T-helper 2 cell treated with Interferon-gamma antibody and Interleukin-4, amounts not matched to agents 5 μg/mL and 100 μg/mL, for 36 hours (primary cell): Measurements from ENCODE around the gene SLC35F4.
"Not testable (repeated sequence)": the region's sequence is repeated elsewhere in the genome, so short reads cannot be mapped to it uniquely, and the experiment has no call there.

Experiments
- DNase-seq: peaks from one replicate; pipeline ENCODE4 v3.0.0; 2021; ENCODE audit warnings: low spot score
- H3K27ac Mint-ChIP-seq: one replicate; pipeline ENCODE4 v1.8.0; 2021; ENCODE audit warnings: mild to moderate bottlenecking, mixed read lengths
- H3K27me3 Mint-ChIP-seq: one replicate; pipeline ENCODE4 v1.8.0; 2021; ENCODE audit warnings: low read depth, mixed read lengths
- H3K36me3 Mint-ChIP-seq: one replicate; pipeline ENCODE4 v1.8.0; 2021; ENCODE audit warnings: low read depth, mixed read lengths
- H3K4me1 Mint-ChIP-seq: one replicate; pipeline ENCODE4 v1.8.0; 2021; ENCODE audit warnings: low read depth, mixed read lengths
- H3K4me3 Mint-ChIP-seq: one replicate; pipeline ENCODE4 v1.8.0; 2022; ENCODE audit warnings: mild to moderate bottlenecking, moderate library complexity, mixed read lengths
- H3K9me3 Mint-ChIP-seq: one replicate; pipeline ENCODE4 v1.8.0; 2021; ENCODE audit warnings: mixed read lengths

The SLC35F4 gene

DNA sequence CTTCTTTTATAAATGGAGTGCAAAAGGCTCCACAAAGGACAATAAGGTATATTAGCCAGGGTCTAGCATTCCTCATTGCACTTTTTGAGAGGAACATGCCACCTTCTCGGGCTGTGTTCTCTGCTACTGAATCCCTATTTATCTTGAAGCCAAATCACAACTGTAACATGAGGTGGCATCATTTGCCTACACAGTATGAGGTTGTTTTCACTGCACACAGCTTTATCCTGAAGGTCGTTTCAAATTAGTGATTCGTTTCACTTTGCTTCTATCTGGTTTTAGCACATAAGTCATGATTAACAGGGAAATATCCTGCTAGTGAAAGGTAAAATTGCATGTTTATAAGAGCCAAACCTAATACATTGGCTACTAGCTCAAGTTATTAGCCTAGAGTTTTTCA is 153.8 kb downstream of the SLC35F4 start:
- H3K27ac Mint-ChIP-seq = no peak overlapping the region
- H3K36me3 Mint-ChIP-seq = no peaks in the 10 kb centered on the region
- DNase-seq = no peak
- H3K9me3 Mint-ChIP-seq = peaks cover 12% of the 10 kb centered on the region
- H3K4me1 Mint-ChIP-seq = no peaks in the 10 kb centered on the region
- H3K27me3 Mint-ChIP-seq = no peaks in the 10 kb centered on the region
- H3K4me3 Mint-ChIP-seq = no peak overlapping the region

DNA sequence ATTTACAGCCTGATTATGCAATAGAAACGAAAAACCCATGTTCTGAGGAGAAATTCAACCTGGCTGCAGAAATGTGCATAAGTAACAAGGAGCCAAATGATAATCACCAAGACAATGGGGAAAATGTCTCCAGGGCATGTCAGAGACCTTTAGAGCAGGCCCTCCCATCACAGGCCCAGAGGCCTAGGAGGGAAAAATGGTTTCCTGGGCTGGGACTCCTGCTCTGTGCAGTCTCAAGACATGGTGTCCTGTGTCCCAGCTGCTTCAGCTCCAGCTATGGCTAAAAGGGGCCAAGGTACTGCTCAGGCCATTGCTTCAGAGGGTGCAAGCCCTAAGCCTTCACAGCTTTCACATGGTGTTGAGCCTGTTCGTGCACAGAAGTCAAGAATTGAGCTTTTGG is 156.0 kb downstream of the SLC35F4 start:
- no peak overlapping the region for H3K27ac Mint-ChIP-seq
- DNase-seq = no peak
- no peak overlapping the region for H3K4me3 Mint-ChIP-seq
- peaks cover 20% of the 10 kb centered on the region for H3K9me3 Mint-ChIP-seq
- no peaks in the 10 kb centered on the region for H3K4me1 Mint-ChIP-seq
- H3K27me3 Mint-ChIP-seq = no peaks in the 10 kb centered on the region
- no peaks in the 10 kb centered on the region for H3K36me3 Mint-ChIP-seq

DNA sequence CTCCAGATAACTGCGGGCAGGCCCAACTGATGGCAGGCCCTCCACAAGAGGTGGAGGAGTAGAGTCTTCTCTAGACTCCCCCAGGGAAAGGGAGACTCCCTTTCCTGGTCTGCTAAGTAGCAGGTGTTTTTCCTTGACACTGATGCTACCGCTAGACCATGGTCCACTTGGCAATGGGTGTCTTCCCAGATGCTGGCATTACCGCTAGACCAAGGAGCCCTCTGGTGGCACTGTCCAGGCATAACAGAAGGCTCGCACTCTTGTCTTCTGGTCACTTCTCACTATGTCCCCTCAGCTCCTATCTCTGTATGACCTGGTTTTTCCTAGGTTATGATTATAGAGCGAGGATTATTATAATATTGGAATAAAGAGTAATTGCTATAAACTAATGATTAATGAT is 156.8 kb downstream of the SLC35F4 start:
- H3K4me1 Mint-ChIP-seq, H3K4me3 Mint-ChIP-seq, H3K36me3 Mint-ChIP-seq, H3K27ac Mint-ChIP-seq, H3K27me3 Mint-ChIP-seq, DNase-seq: not testable (repeated sequence)
- peaks cover 20% of the 10 kb centered on the region for H3K9me3 Mint-ChIP-seq

DNA sequence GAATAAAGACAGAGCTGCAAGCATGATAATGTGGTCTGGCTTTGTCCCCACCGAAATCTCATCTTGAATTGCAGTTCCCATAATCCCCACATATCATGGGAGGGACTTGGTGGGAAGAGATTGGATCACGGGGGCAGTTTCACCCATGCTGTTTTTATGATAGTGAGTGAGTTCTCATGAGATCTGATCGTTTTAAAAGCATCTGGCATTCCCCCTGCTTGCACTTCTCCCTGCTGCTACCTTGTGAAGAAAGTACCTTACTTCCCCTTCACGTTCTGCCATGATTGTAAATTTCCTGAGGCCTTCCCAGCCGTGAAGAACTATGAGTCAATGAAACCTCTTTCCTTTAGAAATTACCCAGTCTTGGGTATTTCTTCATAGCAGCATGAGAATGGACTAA is 158.7 kb downstream of the SLC35F4 start:
- Mint-ChIP-seq H3K27ac (no peak overlapping the region), H3K4me3 (no peak overlapping the region)
- DNase-seq = no peak

DNA sequence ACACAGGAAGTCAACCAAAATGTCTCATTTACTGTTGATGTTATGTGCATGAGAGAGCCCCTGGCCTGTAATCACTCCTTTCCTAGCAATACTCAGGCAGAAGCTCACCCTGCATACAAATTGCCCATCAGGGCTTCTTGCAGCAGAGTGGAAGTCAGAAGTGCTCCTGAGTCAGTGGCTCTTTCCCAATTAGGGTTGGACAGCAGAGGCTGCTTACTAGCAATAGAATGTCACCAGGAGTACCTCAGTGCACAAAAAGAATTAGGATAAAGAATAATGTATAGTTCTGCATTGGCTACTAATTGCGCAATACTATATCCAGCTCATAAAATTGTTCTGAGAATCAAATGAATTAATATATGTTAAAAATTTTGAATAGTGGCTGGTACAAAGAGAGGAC is 161.1 kb downstream of the SLC35F4 start:
- peaks cover 13% of the 10 kb centered on the region for H3K9me3 Mint-ChIP-seq
- no peaks in the 10 kb centered on the region for H3K36me3 Mint-ChIP-seq
- H3K4me3 Mint-ChIP-seq = no peak overlapping the region
- H3K27ac Mint-ChIP-seq = no peak overlapping the region
- H3K27me3 Mint-ChIP-seq = no peaks in the 10 kb centered on the region
- DNase-seq = no peak
- H3K4me1 Mint-ChIP-seq = no peaks in the 10 kb centered on the region

More for the DNA sequence above, 158.7 kb downstream of the SLC35F4 start:
- Mint-ChIP-seq H3K4me1 (no peaks in the 10 kb centered on the region), H3K27me3 (no peaks in the 10 kb centered on the region), H3K36me3 (no peaks in the 10 kb centered on the region), H3K9me3 (peaks cover 20% of the 10 kb centered on the region)

DNA sequence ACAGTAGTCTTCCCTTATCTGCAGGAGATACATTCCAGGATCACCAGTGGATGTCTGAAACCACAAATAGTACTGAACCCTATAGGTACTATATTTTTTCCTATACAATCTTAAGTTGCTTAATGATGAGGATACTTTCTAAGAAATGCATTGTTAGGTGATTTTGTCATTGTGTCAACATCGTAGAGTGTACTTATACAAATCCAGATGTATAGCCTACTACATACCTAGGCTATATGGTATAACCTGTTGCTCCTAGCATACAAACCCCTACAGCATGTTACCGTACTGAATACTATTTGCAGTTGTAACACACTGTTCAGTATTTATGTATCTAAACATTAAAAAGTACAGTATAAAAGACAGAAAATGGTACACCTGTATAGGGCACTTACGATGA is 165.9 kb downstream of the SLC35F4 start:
- no peak for DNase-seq
- Mint-ChIP-seq H3K4me3 (no peak overlapping the region), H3K27me3 (no peaks in the 10 kb centered on the region), H3K9me3 (no peaks in the 10 kb centered on the region), H3K36me3 (no peaks in the 10 kb centered on the region), H3K27ac (no peak overlapping the region), H3K4me1 (no peaks in the 10 kb centered on the region)

DNA sequence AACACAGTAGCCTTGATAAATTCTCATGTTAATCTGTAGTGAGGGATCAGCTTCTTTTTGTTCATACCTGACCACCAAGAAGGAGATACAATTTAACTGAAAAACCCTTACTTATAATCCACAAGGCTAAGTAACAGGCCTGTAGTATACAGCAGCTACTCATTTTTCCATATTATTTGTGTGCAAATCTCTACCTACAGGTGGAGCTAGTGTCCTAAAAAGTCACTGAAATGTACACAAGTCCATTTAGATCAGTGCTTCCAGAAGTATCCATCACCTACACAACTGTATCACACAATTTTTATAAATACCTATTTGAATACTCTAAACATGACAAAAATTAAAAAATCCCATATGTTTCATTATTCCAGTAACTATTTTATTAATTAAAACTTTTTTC is 173.2 kb downstream of the SLC35F4 start:
- H3K4me3 Mint-ChIP-seq = no peak overlapping the region
- no peaks in the 10 kb centered on the region for H3K9me3 Mint-ChIP-seq
- no peaks in the 10 kb centered on the region for H3K36me3 Mint-ChIP-seq
- H3K27me3 Mint-ChIP-seq = no peaks in the 10 kb centered on the region
- no peak for DNase-seq
- no peak overlapping the region for H3K27ac Mint-ChIP-seq
- H3K4me1 Mint-ChIP-seq = no peaks in the 10 kb centered on the region

DNA sequence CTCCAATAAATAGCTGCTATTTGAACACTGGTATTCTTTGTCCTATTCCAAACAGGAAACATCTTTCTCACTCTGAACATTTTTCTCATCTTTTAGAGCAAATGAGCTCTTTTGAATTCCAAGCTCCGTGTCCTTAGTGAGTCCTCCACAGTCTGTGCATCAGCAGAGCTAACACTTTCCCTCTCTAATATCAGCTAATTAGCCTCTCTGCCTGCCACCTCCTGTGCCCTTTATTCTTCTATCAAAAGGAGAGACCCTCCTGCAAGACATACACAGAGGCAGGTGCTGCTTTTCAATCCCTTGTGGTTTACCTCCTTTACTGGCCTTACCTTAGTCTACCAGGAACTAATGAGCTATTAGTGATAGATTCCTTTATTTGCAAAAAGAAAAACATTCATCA is 178.5 kb downstream of the SLC35F4 start:
- H3K27ac Mint-ChIP-seq = no peak overlapping the region
- H3K9me3 Mint-ChIP-seq = no peaks in the 10 kb centered on the region
- H3K4me1 Mint-ChIP-seq = no peaks in the 10 kb centered on the region
- no peaks in the 10 kb centered on the region for H3K27me3 Mint-ChIP-seq
- H3K4me3 Mint-ChIP-seq = no peak overlapping the region
- no peak for DNase-seq
- H3K36me3 Mint-ChIP-seq = no peaks in the 10 kb centered on the region

DNA sequence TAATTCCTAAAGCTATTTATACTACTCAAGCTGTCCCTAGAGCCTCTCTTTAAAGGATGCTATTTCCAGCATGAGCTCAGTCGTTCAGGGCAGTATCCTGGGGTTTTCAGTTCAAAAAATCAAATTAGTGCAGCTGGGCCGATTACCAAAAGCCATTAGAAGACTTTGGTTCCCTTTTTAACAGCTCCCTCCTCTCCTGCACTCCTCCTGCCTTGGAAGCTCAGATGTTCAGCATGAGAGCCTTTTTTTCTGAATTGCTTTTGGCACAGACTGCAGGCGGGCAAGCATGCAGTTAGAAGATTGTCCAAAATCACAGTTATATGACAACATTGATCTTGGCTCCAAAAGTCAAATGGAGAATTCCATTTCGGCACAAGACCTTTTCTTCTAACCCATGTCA is 179.6 kb downstream of the SLC35F4 start:
- Mint-ChIP-seq H3K4me3 (no peak overlapping the region), H3K27me3 (no peaks in the 10 kb centered on the region), H3K27ac (no peak overlapping the region), H3K36me3 (no peaks in the 10 kb centered on the region), H3K4me1 (no peaks in the 10 kb centered on the region), H3K9me3 (peaks cover 4% of the 10 kb centered on the region)
- DNase-seq = no peak

DNA sequence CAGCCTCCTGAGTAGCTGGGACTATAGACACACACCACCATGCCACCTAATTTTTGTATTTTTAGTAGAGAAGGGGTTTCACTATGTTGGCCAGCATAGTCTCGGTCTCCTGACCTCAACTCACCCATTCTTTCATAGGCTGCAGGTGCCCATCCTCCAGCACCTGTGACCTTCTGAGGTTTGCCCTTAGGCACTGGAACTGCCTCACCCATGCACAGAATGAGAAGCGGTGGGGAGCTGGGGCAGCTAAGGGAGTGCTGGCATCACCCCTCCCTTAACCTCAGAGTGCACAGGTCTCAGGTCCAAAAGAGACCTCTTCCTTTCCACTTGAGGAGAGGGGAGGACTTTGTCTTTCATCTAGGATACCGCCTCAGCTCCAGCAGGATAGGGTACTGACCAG is 194.9 kb downstream of the SLC35F4 start:
- no peak for DNase-seq
- no peaks in the 10 kb centered on the region for H3K4me1 Mint-ChIP-seq
- H3K27ac Mint-ChIP-seq = no peak overlapping the region
- no peaks in the 10 kb centered on the region for H3K27me3 Mint-ChIP-seq
- H3K9me3 Mint-ChIP-seq = peaks cover 9% of the 10 kb centered on the region
- H3K4me3 Mint-ChIP-seq = no peak overlapping the region
- H3K36me3 Mint-ChIP-seq = no peaks in the 10 kb centered on the region

DNA sequence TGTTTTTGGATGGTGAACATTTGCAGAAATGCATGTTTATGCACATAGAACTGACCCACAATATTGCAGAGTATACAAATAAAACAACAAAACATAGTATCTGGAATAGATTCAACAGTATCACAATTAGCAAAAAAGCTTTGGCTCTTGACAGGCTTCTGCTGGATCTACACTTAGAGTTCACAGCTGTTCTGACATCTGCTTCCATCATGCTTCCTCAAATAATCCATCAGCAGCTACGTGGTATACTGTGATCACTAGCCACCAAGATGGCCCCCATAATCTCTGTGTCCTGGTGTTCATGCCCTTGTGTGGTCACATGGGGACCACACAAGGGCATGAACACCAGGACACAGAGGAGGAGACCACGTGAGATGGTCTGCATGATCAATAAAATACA is 205.7 kb downstream of the SLC35F4 start:
- H3K27me3 Mint-ChIP-seq = no peaks in the 10 kb centered on the region
- no peak overlapping the region for H3K4me3 Mint-ChIP-seq
- H3K4me1 Mint-ChIP-seq = no peaks in the 10 kb centered on the region
- no peaks in the 10 kb centered on the region for H3K36me3 Mint-ChIP-seq
- no peak overlapping the region for H3K27ac Mint-ChIP-seq
- no peak for DNase-seq
- peaks cover 13% of the 10 kb centered on the region for H3K9me3 Mint-ChIP-seq

DNA sequence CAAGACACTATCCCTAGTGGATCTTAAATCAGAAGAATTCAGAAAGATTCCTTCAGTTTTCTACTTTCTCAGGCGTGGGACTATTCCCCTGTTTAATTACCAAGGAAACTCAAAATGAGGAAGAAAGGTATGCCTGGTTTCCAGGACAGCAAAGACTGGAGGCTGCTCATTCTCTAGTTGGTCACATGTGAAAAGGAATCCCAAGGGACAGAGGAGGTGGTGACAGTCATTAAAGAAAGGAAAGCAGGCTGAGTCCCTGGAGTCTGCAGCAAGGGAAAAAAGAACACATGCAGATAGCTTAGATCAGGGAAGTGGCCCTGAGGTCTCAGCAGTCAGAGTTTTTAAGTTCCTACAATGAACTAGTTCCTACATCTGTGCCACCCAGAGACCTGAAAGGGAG is 206.8 kb downstream of the SLC35F4 start:
- no peak for DNase-seq
- Mint-ChIP-seq H3K9me3 (peaks cover 13% of the 10 kb centered on the region), H3K4me3 (no peak overlapping the region), H3K27me3 (no peaks in the 10 kb centered on the region), H3K36me3 (no peaks in the 10 kb centered on the region), H3K27ac (no peak overlapping the region), H3K4me1 (no peaks in the 10 kb centered on the region)

DNA sequence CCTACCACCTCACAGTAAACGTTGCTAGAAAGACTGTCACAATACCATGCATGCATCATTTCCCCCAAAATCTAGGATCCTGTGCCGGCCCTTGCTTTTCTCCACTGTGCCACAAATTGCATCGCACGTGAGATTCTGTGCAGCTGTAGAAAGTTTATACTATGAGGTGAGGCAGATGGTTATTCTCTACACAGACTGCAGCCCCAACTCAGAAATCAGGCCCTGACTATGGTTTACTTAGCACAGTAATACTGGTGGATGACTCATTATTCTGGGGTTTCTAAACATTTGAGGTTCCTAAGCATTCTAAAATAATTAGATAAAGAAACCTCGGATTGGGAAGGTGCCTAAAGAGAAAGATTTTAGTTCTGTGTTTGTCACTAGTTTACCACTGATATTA is 208.4 kb downstream of the SLC35F4 start:
- Mint-ChIP-seq H3K27ac (no peak overlapping the region), H3K4me1 (no peaks in the 10 kb centered on the region), H3K36me3 (no peaks in the 10 kb centered on the region), H3K27me3 (no peaks in the 10 kb centered on the region), H3K4me3 (no peak overlapping the region), H3K9me3 (peaks cover 5% of the 10 kb centered on the region)
- no peak for DNase-seq

DNA sequence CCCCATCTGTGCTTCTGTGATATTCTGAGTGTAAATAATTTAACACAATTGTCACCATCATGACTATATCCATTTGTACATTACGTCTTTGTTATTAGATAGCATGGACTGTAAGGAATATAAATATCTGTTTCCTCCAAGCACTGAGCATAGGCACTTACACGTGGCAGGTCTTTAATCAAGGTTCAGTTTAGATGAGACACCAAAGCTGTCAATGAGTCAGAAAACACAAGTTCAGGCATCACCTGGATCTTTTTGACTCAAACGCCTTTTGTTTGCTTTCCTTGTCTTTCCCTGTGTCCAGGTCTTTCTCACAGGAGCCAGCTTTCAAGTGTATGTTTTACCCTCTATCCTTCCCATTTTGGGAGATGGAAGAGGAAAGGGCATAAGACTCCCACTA is 209.0 kb downstream of the SLC35F4 start:
- Mint-ChIP-seq H3K9me3 (peaks cover 5% of the 10 kb centered on the region), H3K27ac (no peak overlapping the region), H3K4me3 (no peak overlapping the region)

DNA sequence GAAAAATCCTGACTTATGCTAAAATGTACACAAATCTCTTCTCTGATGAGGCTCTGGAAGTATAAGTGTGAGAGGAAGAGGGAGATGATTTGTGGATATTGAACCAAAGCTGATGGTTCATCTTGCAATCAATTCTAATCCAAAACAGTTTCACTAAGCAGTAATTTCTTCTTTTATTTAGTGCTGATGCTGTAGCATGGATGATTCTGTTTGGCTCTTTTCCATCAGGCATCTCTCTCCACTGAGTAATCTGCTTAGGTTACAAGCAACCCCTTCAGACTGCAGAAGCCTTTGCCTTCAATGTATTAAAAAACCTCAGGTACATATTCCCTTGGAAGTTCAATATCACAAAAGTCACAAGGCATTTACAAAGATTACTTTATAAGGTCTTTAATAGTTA is 213.1 kb downstream of the SLC35F4 start:
- Mint-ChIP-seq H3K4me1 (no peaks in the 10 kb centered on the region), H3K27ac (no peak overlapping the region), H3K36me3 (no peaks in the 10 kb centered on the region), H3K27me3 (no peaks in the 10 kb centered on the region), H3K9me3 (peaks cover 7% of the 10 kb centered on the region), H3K4me3 (no peak overlapping the region)
- DNase-seq = no peak

More for the DNA sequence above, 209.0 kb downstream of the SLC35F4 start:
- no peaks in the 10 kb centered on the region for H3K4me1 Mint-ChIP-seq
- DNase-seq = no peak
- no peaks in the 10 kb centered on the region for H3K36me3 Mint-ChIP-seq
- H3K27me3 Mint-ChIP-seq = no peaks in the 10 kb centered on the region
